Panc1 (cell line): ENCODE results near the gene ZP4. TPM values are rescaled to one million over a fixed set of nuclear protein-coding genes. Genes with fewer than 3 reads are reported as not detected.

ENCODE experiments used
- ATAC-seq: fragments of 200-7000 bp; cut with Tn5 transposase; 2 replicates; pipeline ENCODE4 v1.9.1; 2020; ENCODE audit warnings: mild to moderate bottlenecking, moderate library complexity
- BruUV-seq: library from RNA; stranded (reverse); fragments of 400-500 nt; replicated peaks from 2 replicates; lab custom pipeline; 2021; lab: Mats Ljungman, UMichigan
- CTCF ChIA-PET: fragments of 300-600 bp; sonication (Branson Sonifier 250); formaldehyde crosslinking; loops from one replicate; lab custom pipeline; 2022; ENCODE audit warnings: antibody characterized with exemption; lab: Charles Lee
- POLR2A ChIA-PET: fragments of 300-600 bp; sonication (Branson Sonifier 250); formaldehyde crosslinking; loops from one replicate; lab custom pipeline; 2022; ENCODE audit warnings: antibody characterized with exemption; lab: Charles Lee
- DNase-seq: peaks from one replicate; pipeline ENCODE4 v3.0.0-alpha.2; 2010; ENCODE audit warnings: low read depth, low spot score
- H3K27ac ChIP-seq: 2 replicates; pipeline ENCODE4 v1.5.1; 2011; ENCODE audit warnings: mild to moderate bottlenecking, low read length, inconsistent platforms
- H3K27me3 ChIP-seq: fragments of 200-500 bp; sonication (Bioruptor generic); 2 replicates; pipeline ENCODE4 v1.6.0; 2014; ENCODE audit warnings: low read length, inconsistent platforms; ENCODE audit not compliant: control insufficient read depth, insufficient read depth
- H3K36me3 ChIP-seq: fragments of 200-500 bp; sonication (Bioruptor generic); 2 replicates; pipeline ENCODE4 v1.5.1; 2014; ENCODE audit warnings: inconsistent platforms, mild to moderate bottlenecking, low read length, moderate library complexity; ENCODE audit not compliant: control insufficient read depth, insufficient read depth
- H3K4me1 ChIP-seq: 2 replicates; pipeline ENCODE4 v1.5.1; 2011; ENCODE audit warnings: inconsistent platforms, mild to moderate bottlenecking, low read length, moderate library complexity; ENCODE audit not compliant: control insufficient read depth, insufficient read depth
- H3K4me3 ChIP-seq, 2 experiments: 2 replicates each; pipeline ENCODE4 v1.5.1; 2011 to 2012; ENCODE audit warnings: low read depth in 2 of 2, low read length in 2 of 2, mild to moderate bottlenecking in 2 of 2, inconsistent platforms in 1 of 2, moderate library complexity in 1 of 2
- H3K9me3 ChIP-seq: fragments of 200-500 bp; sonication (Bioruptor generic); 2 replicates; pipeline ENCODE4 v1.5.1; 2014; ENCODE audit warnings: low read depth, mild to moderate bottlenecking, inconsistent platforms, low read length, moderate library complexity; ENCODE audit not compliant: control insufficient read depth, insufficient read depth
- POLR2AphosphoS5 ChIP-seq: IDR thresholded peaks from 2 replicates; pipeline ENCODE4 v1.6.1; 2012; ENCODE audit warnings: mild to moderate bottlenecking, low read depth, low read length, moderate library complexity
- REST ChIP-seq, 2 experiments: IDR thresholded peaks; 2 replicates each; pipeline ENCODE4 v1.6.1; 2011 to 2012; ENCODE audit warnings: low read depth in 2 of 2, control low read depth in 1 of 2, low read length in 1 of 2, mild to moderate bottlenecking in 1 of 2, moderate library complexity in 1 of 2; ENCODE audit not compliant: insufficient read depth in 1 of 2
- SIN3A ChIP-seq: IDR thresholded peaks from 2 replicates; pipeline ENCODE4 v1.6.1; 2012; ENCODE audit warnings: low read depth, mild to moderate bottlenecking, low read length, moderate library complexity, borderline replicate concordance; ENCODE audit not compliant: insufficient read depth
- TCF7L2 ChIP-seq: IDR thresholded peaks from 2 replicates; pipeline ENCODE4 v1.6.1; 2011; ENCODE audit warnings: mild to moderate bottlenecking, low read depth, low read length, inconsistent platforms
- in situ Hi-C: cut with HindIII; loops from 2 replicates; pipeline ENCODE4 v1.10.0; 2016; ENCODE audit warnings: low sequenced_read_pairs, low pct_unique_long_range_greater_than_20kb
- intact Hi-C: fragments of 100-400 bp; cut with micrococcal nuclease; formaldehyde crosslinking; loops from one replicate; pipeline ENCODE4 v1.10.0; 2022; ENCODE audit not compliant: unreplicated experiment
- total RNA-seq: library from RNA; stranded (reverse); gene quantifications from one replicate; pipeline ENCODE4 v1.2.1, GENCODE V29; 2021; ENCODE audit not compliant: unreplicated experiment
- TF ChIP-seq, protein P1 (sequence below): fragments of 450-650 bp; IDR thresholded peaks from 2 replicates; pipeline ENCODE4 v1.5.1; 2017; ENCODE audit warnings: mild to moderate bottlenecking

Gene ZP4
- total RNA-seq, 1 experiment from 2014 or later: not detected

DNA sequence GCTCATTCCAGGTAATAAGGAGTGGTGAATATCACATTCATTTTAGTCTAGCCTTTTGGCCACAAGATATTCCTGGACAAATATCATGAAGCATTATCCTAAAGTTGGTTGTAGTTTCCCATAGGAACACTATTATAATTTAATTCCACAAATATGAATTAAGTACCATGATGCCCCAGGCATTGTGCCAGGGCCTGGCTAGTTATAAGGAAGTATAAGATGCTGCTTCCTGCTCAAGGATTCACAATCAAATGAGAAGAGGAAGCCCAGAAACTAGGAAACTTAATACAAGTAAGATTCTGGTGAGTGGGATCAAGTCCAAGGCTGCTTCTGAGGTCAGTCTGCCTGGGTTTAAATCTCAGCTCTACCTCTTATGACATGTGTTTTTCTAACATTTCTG, 30.6 kb upstream of the ZP4 start:
- in situ Hi-C loops (no loop called here), intact Hi-C loops (no loop called here)
- Histone ChIP-seq H3K36me3 (no peaks in the 10 kb centered on the region), H3K27me3 (no peaks in the 10 kb centered on the region), H3K9me3 (no peaks in the 10 kb centered on the region), H3K4me3 (no peak overlapping the region), H3K27ac (no peak overlapping the region), H3K4me1 (no peaks in the 10 kb centered on the region)
- ChIA-PET POLR2A (no interaction called here), CTCF (no interaction called here)
- no peak for ATAC-seq
- TF ChIP-seq REST (IDR thresholded peaks at IDR 0.05; ENCODE audit: insufficient read depth in 1 of 2, low read depth in 2 of 2, low read length in 1 of 2): no peak
- no peak for TF ChIP-seq POLR2AphosphoS5
- no peak for TF ChIP-seq SIN3A
- TF ChIP-seq, protein P1, sequence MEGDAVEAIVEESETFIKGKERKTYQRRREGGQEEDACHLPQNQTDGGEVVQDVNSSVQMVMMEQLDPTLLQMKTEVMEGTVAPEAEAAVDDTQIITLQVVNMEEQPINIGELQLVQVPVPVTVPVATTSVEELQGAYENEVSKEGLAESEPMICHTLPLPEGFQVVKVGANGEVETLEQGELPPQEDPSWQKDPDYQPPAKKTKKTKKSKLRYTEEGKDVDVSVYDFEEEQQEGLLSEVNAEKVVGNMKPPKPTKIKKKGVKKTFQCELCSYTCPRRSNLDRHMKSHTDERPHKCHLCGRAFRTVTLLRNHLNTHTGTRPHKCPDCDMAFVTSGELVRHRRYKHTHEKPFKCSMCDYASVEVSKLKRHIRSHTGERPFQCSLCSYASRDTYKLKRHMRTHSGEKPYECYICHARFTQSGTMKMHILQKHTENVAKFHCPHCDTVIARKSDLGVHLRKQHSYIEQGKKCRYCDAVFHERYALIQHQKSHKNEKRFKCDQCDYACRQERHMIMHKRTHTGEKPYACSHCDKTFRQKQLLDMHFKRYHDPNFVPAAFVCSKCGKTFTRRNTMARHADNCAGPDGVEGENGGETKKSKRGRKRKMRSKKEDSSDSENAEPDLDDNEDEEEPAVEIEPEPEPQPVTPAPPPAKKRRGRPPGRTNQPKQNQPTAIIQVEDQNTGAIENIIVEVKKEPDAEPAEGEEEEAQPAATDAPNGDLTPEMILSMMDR: no peak
- no peak for TF ChIP-seq TCF7L2
- BruUV-seq: no TSS peak
- DNase-seq: no peak

- DNase-seq (no peak), ATAC-seq (no peak)
- no peak overlapping the region for H3K27ac ChIP-seq
- H3K4me3 ChIP-seq: no peak overlapping the region
- 0 out of 2 replicates have a peak, but pooled peaks cover 3% of the 10 kb centered on the region for H3K9me3 ChIP-seq
- in situ Hi-C loops: no loop called here
- no TSS peak for BruUV-seq
- intact Hi-C loops: no loop called here
- POLR2A ChIA-PET: no interaction called here
- CTCF ChIA-PET: no interaction called here
- TF ChIP-seq, protein P1: peak; percentile 24
- TF ChIP-seq SIN3A: no peak
- no peaks in the 10 kb centered on the region for H3K27me3 ChIP-seq
- no peaks in the 10 kb centered on the region for H3K4me1 ChIP-seq
- H3K36me3 ChIP-seq: no peaks in the 10 kb centered on the region
Measured at GRCh38 chr1:237913345-237913744, 22.6 kb upstream of the ZP4 start.
